Activated CD4-positive, alpha-beta T cell treated with anti-CD3 and anti-CD28 coated beads for 36 hours (primary cell): Measurements from ENCODE around the gene ADGRV1. TPM values are rescaled to one million over a fixed set of nuclear protein-coding genes. Genes with fewer than 3 reads are reported as not detected.
A peak's percentile ranks its signal among the peaks of the same experiment; 100 is the strongest.

ENCODE experiments used
- ATAC-seq: fragments of 200-7000 bp; cut with Tn5 transposase; one replicate; pipeline ENCODE4 v1.10.0; 2021; ENCODE audit warnings: mild to moderate bottlenecking, moderate library complexity
- CTCF ChIA-PET: fragments of 350-600 bp; sonication (Branson Sonifier 250); formaldehyde crosslinking; loops from one replicate; lab custom pipeline; 2021; ENCODE audit warnings: antibody characterized with exemption; lab: Charles Lee
- POLR2A ChIA-PET: fragments of 350-600 bp; sonication (Branson Sonifier 250); formaldehyde crosslinking; loops from one replicate; lab custom pipeline; 2021; ENCODE audit warnings: antibody characterized with exemption, inconsistent platforms; lab: Charles Lee
- DNase-seq: peaks from one replicate; pipeline ENCODE4 v3.0.0-alpha.2; 2020
- H3K27ac Mint-ChIP-seq: one replicate; pipeline ENCODE4 v1.8.0; 2021; ENCODE audit warnings: mixed read lengths
- H3K27me3 Mint-ChIP-seq: one replicate; pipeline ENCODE4 v1.8.0; 2021; ENCODE audit warnings: mixed read lengths
- H3K36me3 Mint-ChIP-seq: one replicate; pipeline ENCODE4 v1.8.0; 2021; ENCODE audit warnings: low read depth, mixed read lengths
- H3K4me1 Mint-ChIP-seq: one replicate; pipeline ENCODE4 v1.8.0; 2021; ENCODE audit warnings: mixed read lengths
- H3K4me3 Mint-ChIP-seq: one replicate; pipeline ENCODE4 v1.8.0; 2021; ENCODE audit warnings: mild to moderate bottlenecking, moderate library complexity, mixed read lengths
- H3K9me3 Mint-ChIP-seq: one replicate; pipeline ENCODE4 v1.8.0; 2021; ENCODE audit warnings: low read depth, mixed read lengths
- intact Hi-C, 2 experiments: fragments of 100-400 bp; cut with DNase I in 1 of 2; cut with micrococcal nuclease in 1 of 2; formaldehyde crosslinking; loops; one replicate each; pipeline versions ENCODE4 v1.14.2 to v1.15.1; 2022 to 2024; cut with DNase I, micrococcal nuclease
- total RNA-seq, 2 experiments: library from RNA; stranded (reverse); gene quantifications; one replicate each; pipeline ENCODE4 v1.2.3, GENCODE V29; 2021

Gene ADGRV1
- total RNA-seq = under 1 TPM; 0.02 to 0.12 TPM

DNA sequence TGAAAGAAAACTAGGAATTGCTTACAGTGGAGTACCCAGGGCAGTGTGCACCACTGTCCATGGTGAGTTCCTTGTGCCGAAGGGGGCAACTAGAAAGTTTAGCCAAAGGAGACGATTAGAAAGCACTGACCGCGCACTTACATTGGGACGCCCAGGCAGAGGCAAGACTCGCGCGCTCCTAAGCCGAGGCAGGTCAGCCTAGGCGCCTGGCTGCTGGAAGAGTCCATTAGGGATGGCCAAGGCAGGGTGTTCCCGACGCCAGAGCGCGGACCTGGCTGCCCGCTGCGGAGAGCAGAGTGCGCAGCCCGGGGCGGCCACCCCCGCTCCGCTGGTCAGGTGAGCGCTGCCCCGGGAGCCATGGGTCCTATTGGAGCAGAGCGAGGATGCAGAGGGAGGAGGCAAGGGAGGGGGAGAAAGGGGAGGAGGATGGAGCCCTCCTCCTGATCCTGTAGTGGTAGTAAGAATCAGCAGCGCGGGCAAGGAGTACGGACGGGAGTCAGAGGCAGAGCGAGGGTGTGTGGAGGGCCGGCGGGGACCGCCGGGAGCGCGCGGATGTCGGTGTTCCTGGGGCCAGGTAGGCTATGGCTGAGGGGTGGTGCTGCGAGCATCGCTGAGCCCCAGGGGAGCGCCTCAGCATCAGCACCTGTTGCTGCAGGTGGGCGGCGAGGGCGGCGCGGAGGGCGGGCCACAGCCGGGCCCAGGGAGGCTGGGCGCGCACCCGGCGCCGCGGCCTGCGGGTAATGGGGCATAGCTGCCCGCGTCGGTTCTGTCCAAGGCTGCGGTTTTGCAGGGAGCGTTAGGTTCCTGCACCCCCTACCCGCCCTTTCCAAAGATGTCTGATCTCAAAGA, at the start of gene ADGRV1:
Gene ADGRV1, plus strand, starts transcription at position 454 of the 849 bp plus-strand sequence. Its CDS starts 99 bp downstream, at position 553.
- H3K9me3 Mint-ChIP-seq = no peaks in the 10 kb centered on the region
- ChIA-PET POLR2A (no interaction called here), CTCF (no interaction called here)
- intact Hi-C loops = no loop called here
- H3K27ac Mint-ChIP-seq = no peak within 1 kb of the TSS
- peaks cover 61% of the 10 kb centered on the region for H3K27me3 Mint-ChIP-seq
- DNase-seq = peak; percentile 23
- peaks cover 10% of the 10 kb centered on the region for H3K4me1 Mint-ChIP-seq
- H3K36me3 Mint-ChIP-seq = no peaks in the 10 kb centered on the region
- H3K4me3 Mint-ChIP-seq = peak within 1 kb of the TSS; percentile 58
- ATAC-seq = peak; percentile 69

DNA sequence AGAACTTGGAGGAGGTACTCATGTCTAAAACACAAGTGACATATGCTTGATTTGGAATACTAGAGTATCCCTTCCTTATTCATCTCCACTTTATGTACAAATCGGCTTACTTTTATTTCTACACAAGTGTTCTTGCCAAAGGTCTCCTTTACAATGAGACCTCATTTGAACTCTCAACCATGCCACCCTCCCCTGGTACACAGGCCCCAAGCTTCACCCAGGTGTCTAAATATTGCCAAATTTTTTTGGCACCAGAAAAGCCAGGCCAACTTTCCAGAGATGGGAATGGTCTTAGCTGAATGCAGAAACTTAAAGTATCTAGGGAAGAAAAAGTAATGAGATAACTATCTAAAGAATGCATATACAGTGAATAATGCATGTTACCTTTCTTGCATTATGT, 48.2 kb upstream of the ADGRV1 start:
- Mint-ChIP-seq H3K36me3 (peaks cover 24% of the 10 kb centered on the region), H3K4me3 (no peak overlapping the region), H3K27ac (no peak overlapping the region), H3K27me3 (no peaks in the 10 kb centered on the region), H3K4me1 (peaks cover 5% of the 10 kb centered on the region), H3K9me3 (no peaks in the 10 kb centered on the region)
- CTCF ChIA-PET = interaction anchor here (0.6 kb wide), 1 partner anchor 1708 kb away, joined by 3 read pairs; no protein-coding TSS in a partner anchor
- intact Hi-C loops = no loop called here
- ATAC-seq (no peak), DNase-seq (no peak)
- POLR2A ChIA-PET = no interaction called here

DNA sequence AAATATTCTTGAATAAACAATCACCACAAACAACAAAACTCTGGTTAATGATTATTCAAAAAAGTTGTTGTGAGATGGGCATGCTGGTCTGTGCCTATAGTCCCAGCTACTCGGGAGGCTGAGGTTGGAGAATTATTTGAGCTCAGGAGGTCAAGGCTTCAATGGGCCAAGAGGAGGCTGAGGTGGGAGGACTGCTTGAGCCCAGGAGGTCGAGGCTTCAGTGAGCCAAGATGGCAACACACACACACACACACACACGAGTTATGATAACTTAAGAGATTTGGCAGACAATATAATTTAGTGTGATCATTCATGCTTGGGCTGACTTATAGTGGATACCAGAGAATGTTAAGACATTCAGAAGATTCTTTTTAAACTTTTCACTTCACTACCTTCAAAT, 44.1 kb upstream of the ADGRV1 start:
- DNase-seq (no peak), ATAC-seq (no peak)
- ChIA-PET CTCF (no interaction called here), POLR2A (no interaction called here)
- H3K4me3 Mint-ChIP-seq = no peak overlapping the region
- peaks cover 9% of the 10 kb centered on the region for H3K4me1 Mint-ChIP-seq
- intact Hi-C loops = no loop called here
- peaks cover 18% of the 10 kb centered on the region for H3K36me3 Mint-ChIP-seq
- H3K27me3 Mint-ChIP-seq = no peaks in the 10 kb centered on the region
- H3K9me3 Mint-ChIP-seq = no peaks in the 10 kb centered on the region
- H3K27ac Mint-ChIP-seq = no peak overlapping the region

DNA sequence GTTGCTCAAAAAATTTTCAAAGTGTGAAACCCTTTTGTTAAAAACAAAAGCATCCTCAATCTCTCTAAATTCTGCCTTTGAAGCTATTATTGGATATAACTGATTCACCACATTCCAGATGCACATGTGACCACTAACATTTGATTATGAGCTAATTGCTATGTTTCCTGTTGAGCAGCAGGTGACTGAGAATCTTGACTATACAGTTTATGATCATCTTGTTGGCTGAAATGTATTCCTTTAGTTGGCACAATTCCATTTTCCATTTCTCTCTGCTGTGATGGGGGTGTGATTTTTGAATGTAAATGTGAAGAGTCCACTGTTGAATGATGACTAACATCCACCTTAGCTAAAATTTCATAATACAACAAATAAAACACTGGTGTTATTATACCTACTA, 39.9 kb upstream of the ADGRV1 start:
- Mint-ChIP-seq H3K36me3 (peaks cover 35% of the 10 kb centered on the region), H3K9me3 (no peaks in the 10 kb centered on the region), H3K27ac (no peak overlapping the region), H3K4me3 (no peak overlapping the region), H3K4me1 (peaks cover 14% of the 10 kb centered on the region), H3K27me3 (no peaks in the 10 kb centered on the region)
- ChIA-PET CTCF (no interaction called here), POLR2A (no interaction called here)
- intact Hi-C loops = no loop called here
- DNase-seq = no peak
- ATAC-seq = no peak

DNA sequence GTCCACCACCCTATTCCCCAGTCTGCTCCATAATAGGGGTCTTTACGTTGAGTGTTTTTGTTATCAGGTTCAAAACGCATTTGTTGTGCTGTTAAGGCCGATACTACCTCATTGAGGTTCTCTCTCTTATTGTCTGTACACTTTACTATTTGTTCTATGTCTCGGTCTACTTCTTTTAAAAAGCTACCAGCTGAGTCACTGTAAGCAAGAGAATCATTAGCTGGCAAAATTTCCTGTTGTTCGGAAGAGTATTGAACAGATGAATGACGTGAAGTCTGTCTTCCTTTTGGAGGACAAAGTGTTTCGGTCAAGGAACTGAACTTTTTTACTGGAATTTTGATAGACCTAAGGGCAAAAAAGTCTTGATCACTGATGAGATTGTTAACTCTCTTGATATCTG, 39.5 kb upstream of the ADGRV1 start:
- Mint-ChIP-seq H3K27me3 (no peaks in the 10 kb centered on the region), H3K4me1 (peaks cover 14% of the 10 kb centered on the region), H3K36me3 (peaks cover 35% of the 10 kb centered on the region), H3K4me3 (no peak overlapping the region), H3K27ac (no peak overlapping the region), H3K9me3 (no peaks in the 10 kb centered on the region)
- POLR2A ChIA-PET = no interaction called here
- CTCF ChIA-PET = no interaction called here
- intact Hi-C loops = no loop called here
- DNase-seq (no peak), ATAC-seq (no peak)

DNA sequence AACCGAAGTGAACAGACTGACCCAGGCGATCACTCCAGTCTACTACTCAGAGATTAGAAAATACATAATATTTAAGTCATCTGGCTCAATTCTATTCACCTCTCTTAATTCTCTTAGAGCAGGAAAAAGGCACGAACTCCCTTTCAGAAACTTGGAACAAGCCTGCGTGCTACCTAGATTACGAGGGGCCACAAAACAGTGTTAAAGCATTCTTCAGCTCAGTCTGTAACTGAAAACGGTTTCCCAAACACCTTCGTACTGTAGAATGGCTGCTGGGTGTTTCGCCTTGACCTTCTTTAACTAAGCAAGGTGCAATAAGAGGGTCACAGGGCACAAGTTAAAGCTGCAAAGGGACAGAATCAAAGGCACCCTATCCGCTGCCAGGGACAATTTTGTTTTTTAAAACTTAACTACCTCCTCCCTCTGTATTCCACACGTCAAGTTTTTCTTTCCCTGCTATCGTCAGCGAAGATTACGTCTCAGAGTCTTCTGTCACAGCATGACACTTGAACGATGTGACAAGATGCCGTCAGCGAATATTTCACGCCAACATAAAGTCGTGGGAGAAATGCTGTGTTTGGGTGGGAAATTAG, 29.9 kb upstream of the ADGRV1 start:
- DNase-seq (peak; percentile 51), ATAC-seq (peak; percentile 15)
- Mint-ChIP-seq H3K4me3 (peak overlapping the region; percentile 85), H3K27me3 (peaks cover 4% of the 10 kb centered on the region), H3K4me1 (peaks cover 27% of the 10 kb centered on the region), H3K36me3 (peaks cover 14% of the 10 kb centered on the region), H3K9me3 (no peaks in the 10 kb centered on the region), H3K27ac (peak overlapping the region; percentile 84)
- ChIA-PET POLR2A (no interaction called here), CTCF (interaction anchor here (0.6 to 2.0 kb wide), 6 partner anchors 30 to 119 kb away, joined by 3 to 18 read pairs (median 3); partner anchors contain the start of gene CETN3)
- intact Hi-C loops = loop anchor here (1.0 to 5.0 kb wide), 3 partner anchors 54 to 854 kb away; partner anchors contain the start of genes MBLAC2 (in 2 of the 2), POLR3G (in 2 of the 2) and ARRDC3 (in 1 of the 2)

- peaks cover 14% of the 10 kb centered on the region for H3K36me3 Mint-ChIP-seq
- peak within 1 kb of the TSS; percentile 95 for H3K27ac Mint-ChIP-seq
- ChIA-PET CTCF (interaction anchor here (0.6 to 2.0 kb wide), 11 partner anchors 31 to 912 kb away, joined by 3 to 18 read pairs (median 3); partner anchors contain the start of genes CETN3, MBLAC2 and POLR3G), POLR2A (interaction anchor here (1.0 to 1.1 kb wide), 2 partner anchors 55 to 119 kb away, joined by 3 to 4 read pairs; partner anchors contain the start of genes CETN3, MBLAC2 and POLR3G)
- peak; percentile 97 for DNase-seq
- peaks cover 27% of the 10 kb centered on the region for H3K4me1 Mint-ChIP-seq
- peaks cover 7% of the 10 kb centered on the region for H3K27me3 Mint-ChIP-seq
- intact Hi-C loops = loop anchor here (1.0 to 5.0 kb wide), 3 partner anchors 55 to 853 kb away; partner anchors contain the start of genes MBLAC2 (in 2 of the 2), POLR3G (in 2 of the 2) and ARRDC3 (in 1 of the 2)
- peak within 1 kb of the TSS; percentile 85 for H3K4me3 Mint-ChIP-seq
- no peaks in the 10 kb centered on the region for H3K9me3 Mint-ChIP-seq
- peak; percentile 94 for ATAC-seq
These were observed 29.2 kb upstream of the ADGRV1 start, which contains the start of gene LYSMD3 for GRCh38 chr5:90529194-90529938. Gene LYSMD3 (minus strand): TSS chr5:90529584. CDS start chr5:90525289, 4,295 bp downstream.

DNA sequence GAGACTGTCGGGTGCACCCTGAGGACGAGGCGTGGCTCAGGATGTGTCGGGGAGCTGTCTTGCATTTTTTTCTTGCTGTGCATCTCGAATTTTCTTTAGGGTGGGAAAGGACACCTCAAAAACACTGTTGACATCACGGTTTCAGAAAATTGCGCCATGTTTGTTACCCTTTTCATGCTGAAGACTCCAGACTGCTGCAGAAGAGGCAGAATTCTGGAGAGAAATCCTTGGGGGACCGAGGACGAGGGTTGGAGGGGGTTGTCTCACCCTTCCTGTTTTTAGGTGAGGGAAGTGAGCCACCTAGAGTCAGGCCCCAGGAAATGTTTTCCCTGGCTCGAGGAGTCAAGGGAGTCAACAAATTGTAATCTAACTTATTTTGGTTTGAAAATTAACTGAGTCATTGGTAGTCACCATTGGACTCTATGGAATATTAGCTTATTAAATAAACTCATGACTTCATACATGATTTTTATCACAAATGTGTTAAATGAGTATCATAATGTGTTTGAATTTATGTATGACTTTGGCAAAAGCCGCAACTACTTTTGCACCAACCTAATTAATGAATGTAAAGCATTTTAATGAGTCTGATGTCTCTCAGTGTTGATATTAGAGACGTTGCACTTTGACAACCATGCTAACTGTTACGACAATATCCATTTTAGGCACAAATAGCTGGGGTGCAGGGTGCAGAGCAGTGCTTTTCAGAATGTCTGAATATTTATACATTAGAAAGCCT, 28.5 kb upstream of the ADGRV1 start:
- peaks cover 9% of the 10 kb centered on the region for H3K36me3 Mint-ChIP-seq
- ATAC-seq (peak; percentile 66), DNase-seq (peak; percentile 75)
- H3K4me1 Mint-ChIP-seq = peaks cover 25% of the 10 kb centered on the region
- no peaks in the 10 kb centered on the region for H3K9me3 Mint-ChIP-seq
- peak overlapping the region; percentile 85 for H3K4me3 Mint-ChIP-seq
- H3K27me3 Mint-ChIP-seq = peaks cover 7% of the 10 kb centered on the region
- intact Hi-C loops = loop anchor here (1.0 to 10.0 kb wide), 8 partner anchors 56 to 1805 kb away; partner anchors contain the start of genes MBLAC2 (in 2 of the 2), POLR3G (in 2 of the 2), ARRDC3 (in 1 of the 2) and CETN3 (in 1 of the 2)
- POLR2A ChIA-PET = interaction anchor here (1.0 to 1.1 kb wide), 2 partner anchors 56 to 120 kb away, joined by 3 to 4 read pairs; partner anchors contain the start of genes CETN3, MBLAC2 and POLR3G
- CTCF ChIA-PET = interaction anchor here (0.7 to 2.0 kb wide), 8 partner anchors 55 to 913 kb away, joined by 3 to 18 read pairs (median 3); partner anchors contain the start of genes MBLAC2 and POLR3G
- peak overlapping the region; percentile 95 for H3K27ac Mint-ChIP-seq

- POLR2A ChIA-PET = interaction anchor here (1.0 kb wide), 1 partner anchor 56 kb away, joined by 3 read pairs; the partner anchor contains the start of genes MBLAC2 and POLR3G
- no peaks in the 10 kb centered on the region for H3K9me3 Mint-ChIP-seq
- DNase-seq = no peak
These were observed 27.7 kb upstream of the ADGRV1 start for GRCh38 chr5:90530736-90531487.

More at GRCh38 chr5:90530736-90531487, 27.7 kb upstream of the ADGRV1 start:
- H3K27me3 Mint-ChIP-seq = peaks cover 13% of the 10 kb centered on the region
- CTCF ChIA-PET = interaction anchor here (1.0 to 2.0 kb wide), 6 partner anchors 56 to 914 kb away, joined by 3 to 18 read pairs (median 4); partner anchors contain the start of genes MBLAC2 and POLR3G
- peaks cover 7% of the 10 kb centered on the region for H3K36me3 Mint-ChIP-seq
- intact Hi-C loops = loop anchor here (1.0 to 10.0 kb wide), 5 partner anchors 92 to 1806 kb away; partner anchors contain the start of gene CETN3 (in 1 of the 2)
- H3K27ac Mint-ChIP-seq = no peak overlapping the region
- H3K4me3 Mint-ChIP-seq = no peak overlapping the region
- no peak for ATAC-seq
- H3K4me1 Mint-ChIP-seq = peaks cover 24% of the 10 kb centered on the region
